ENCODE measurements around the gene CDH23.

CDH23 gene

GRCh38 chr10:71770255-71770654, 373.5 kb downstream of the CDH23 start:
- no peak for DNase-seq

- no peak for DNase-seq
These were observed 374.1 kb downstream of the CDH23 start for GRCh38 chr10:71770789-71771188.

GRCh38 chr10:71771204-71771603, 374.5 kb downstream of the CDH23 start:
- no peak for DNase-seq

- no peak for DNase-seq
These were observed 375.3 kb downstream of the CDH23 start for GRCh38 chr10:71771821-71772617.

GRCh38 chr10:71772832-71773220, 376.1 kb downstream of the CDH23 start:
- no peak for DNase-seq

- no peak for DNase-seq
These were observed 376.7 kb downstream of the CDH23 start, which contains the start of gene VSIR for GRCh38 chr10:71773221-71773971. TSS of gene VSIR (minus strand) at chr10:71773520. CDS start at chr10:71773439, 81 bp downstream.

GRCh38 chr10:71774916-71775702, 378.4 kb downstream of the CDH23 start:
- no peak for DNase-seq

- no peak for DNase-seq
These were observed 379.8 kb downstream of the CDH23 start for GRCh38 chr10:71776481-71776925.

GRCh38 chr10:71777213-71777985, 380.7 kb downstream of the CDH23 start:
- no peak for DNase-seq

GRCh38 chr10:71778071-71778825, 381.5 kb downstream of the CDH23 start:
- DNase-seq, result no peak

GRCh38 chr10:71779641-71780040, 382.9 kb downstream of the CDH23 start:
- no peak for DNase-seq

GRCh38 chr10:71780156-71780555, 383.4 kb downstream of the CDH23 start:
- DNase-seq, result no peak

GRCh38 chr10:71780719-71781118, 384.0 kb downstream of the CDH23 start:
- no peak for DNase-seq

- DNase-seq, result no peak
These were observed 385.6 kb downstream of the CDH23 start for GRCh38 chr10:71782221-71782916.

- DNase-seq, result no peak
These were observed 386.3 kb downstream of the CDH23 start for GRCh38 chr10:71782917-71783490.

- DNase-seq, result no peak
These were observed 387.4 kb downstream of the CDH23 start for GRCh38 chr10:71783917-71784678.

GRCh38 chr10:71784679-71785272, 388.1 kb downstream of the CDH23 start:
- no peak for DNase-seq

GRCh38 chr10:71788954-71789353, 392.2 kb downstream of the CDH23 start:
- DNase-seq, result no peak

GRCh38 chr10:71789871-71790270, 393.2 kb downstream of the CDH23 start:
- DNase-seq, result no peak
